ENCODE measurements around the gene JSRP1.

- TF ChIP-seq, protein P1, sequence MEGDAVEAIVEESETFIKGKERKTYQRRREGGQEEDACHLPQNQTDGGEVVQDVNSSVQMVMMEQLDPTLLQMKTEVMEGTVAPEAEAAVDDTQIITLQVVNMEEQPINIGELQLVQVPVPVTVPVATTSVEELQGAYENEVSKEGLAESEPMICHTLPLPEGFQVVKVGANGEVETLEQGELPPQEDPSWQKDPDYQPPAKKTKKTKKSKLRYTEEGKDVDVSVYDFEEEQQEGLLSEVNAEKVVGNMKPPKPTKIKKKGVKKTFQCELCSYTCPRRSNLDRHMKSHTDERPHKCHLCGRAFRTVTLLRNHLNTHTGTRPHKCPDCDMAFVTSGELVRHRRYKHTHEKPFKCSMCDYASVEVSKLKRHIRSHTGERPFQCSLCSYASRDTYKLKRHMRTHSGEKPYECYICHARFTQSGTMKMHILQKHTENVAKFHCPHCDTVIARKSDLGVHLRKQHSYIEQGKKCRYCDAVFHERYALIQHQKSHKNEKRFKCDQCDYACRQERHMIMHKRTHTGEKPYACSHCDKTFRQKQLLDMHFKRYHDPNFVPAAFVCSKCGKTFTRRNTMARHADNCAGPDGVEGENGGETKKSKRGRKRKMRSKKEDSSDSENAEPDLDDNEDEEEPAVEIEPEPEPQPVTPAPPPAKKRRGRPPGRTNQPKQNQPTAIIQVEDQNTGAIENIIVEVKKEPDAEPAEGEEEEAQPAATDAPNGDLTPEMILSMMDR (conservative IDR thresholded peaks at IDR 0.05; ENCODE audit: low read length): no peak
- TF ChIP-seq EZH2phosphoT487 (IDR thresholded peaks at IDR 0.05; ENCODE audit: borderline replicate concordance, low read depth, low read length): no peak
Measured at GRCh38 chr19:2226840-2227360, 29.3 kb downstream of the JSRP1 start.
